HL-60/S4 treated with retinoic acid at 250 ng/mL for 4 days and 3 days (cell line): ENCODE data around the gene SGCA.

Source experiments
- in situ Hi-C: fragments of 300-500 bp; cut with MboI; formaldehyde crosslinking; loops from 2 replicates; pipeline ENCODE4 v1.7.0; 2022; ENCODE audit warnings: low sequenced_read_pairs

Gene SGCA

DNA sequence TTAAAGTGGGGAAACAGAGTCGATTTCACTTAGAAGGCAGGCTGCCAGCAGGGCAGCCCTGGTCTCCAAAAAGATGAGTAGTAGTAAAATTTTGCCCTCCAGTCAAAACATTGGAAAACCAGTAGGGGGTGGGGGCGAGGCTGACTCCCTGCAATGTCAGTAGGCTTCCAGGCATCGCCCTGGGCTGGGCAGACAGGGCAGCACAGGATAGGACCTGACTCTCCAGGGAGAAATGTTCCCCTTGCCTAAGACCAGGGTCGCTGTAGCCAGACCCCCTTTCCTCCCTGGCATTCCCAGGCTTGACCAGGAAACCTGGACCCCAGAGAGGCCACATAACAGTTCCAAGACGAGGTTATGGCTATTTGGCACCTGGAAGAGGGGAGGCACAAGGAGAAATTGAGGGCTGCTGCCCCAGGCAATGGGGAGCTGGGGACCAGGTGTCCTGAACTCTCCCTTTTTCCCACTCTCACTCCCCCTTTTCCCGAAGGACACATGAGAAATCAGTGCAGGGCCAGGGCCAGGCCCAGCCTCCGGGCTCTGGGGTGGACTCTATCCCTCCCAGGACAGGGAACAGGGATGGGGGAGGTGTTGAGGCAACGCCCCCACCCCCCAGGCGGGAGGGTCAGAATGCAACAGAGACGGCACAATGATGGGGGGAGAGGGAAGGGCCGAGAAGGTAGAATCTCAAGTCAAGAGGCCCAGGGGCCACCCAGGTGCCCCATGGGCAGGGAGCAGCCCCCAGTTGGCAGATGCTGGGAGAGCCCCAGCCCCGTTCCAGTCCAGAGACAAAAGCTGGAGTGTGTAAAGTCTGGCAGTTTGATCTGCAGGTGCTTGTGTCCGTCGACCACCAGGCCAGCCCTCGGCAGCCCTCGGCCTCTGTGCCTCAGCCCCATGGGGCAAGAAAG, 31.3 kb upstream of the SGCA start:
- in situ Hi-C loops = no loop called here

DNA sequence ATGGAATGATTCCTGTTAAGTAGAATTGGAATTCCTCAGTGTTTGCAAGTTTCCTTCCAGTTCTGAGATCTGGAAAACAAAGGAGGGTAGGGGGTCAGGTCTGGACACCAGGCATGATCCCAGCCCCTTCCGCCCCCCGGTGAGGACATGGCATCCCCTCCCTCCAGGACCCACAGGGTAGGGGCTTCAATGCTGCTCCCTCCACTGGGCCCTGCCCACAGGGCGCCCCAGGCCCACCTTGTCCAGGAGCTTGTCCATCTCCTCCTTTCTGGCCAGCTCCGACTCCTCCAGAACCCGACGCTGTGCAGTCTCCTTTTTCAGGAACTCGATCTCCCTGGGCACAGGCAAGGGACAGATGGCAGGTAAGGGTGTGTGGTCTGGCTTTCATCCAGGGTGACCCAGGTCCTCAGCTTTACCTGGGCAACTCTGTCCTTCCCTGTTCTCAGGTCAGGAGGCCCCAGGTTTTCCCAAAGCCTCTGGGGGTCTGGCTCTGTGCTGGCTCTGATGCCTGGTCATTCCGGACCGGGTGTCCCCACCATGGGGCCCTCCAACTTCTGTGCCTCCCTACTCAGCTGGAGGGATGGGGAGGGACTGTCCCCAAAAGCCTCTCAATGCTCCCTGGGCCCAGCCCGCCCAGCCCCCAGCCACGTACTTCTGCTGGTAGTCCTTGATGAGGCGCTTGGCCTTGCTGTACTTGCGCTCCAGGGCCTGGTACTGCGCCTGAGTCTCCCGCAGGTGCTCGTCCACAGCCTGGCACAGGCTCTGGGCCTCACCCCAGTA, 30.3 kb upstream of the SGCA start:
- in situ Hi-C loops = no loop called here

DNA sequence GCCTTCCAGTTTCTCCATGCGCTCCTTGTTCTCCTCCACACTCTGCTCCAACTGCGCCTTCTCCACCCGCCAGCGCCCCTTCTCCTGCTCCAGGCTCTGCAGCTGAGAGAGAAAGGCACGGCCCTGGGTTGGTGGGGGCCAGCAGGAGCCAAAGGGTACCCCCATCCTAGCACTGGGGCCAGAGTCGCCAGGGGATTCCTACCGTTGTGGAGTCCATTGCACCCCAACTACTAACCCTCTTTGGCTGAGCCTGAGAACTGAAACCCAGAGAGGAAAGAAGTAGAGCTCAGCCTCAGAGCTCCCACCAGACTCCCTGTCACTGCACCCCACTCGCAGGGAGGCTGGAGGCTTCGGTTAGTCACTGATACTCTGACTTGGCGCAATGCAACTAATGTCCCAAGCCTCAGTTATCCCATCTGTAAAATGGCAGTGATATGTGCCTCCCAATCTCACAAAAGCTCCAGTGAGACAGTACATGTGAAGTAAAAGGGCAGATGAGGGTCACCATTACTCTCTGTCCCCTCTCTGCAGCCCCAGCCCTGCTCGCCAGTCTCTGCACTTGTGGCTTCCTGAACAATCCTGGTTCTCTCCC, 29.6 kb upstream of the SGCA start:
- in situ Hi-C loops = no loop called here

DNA sequence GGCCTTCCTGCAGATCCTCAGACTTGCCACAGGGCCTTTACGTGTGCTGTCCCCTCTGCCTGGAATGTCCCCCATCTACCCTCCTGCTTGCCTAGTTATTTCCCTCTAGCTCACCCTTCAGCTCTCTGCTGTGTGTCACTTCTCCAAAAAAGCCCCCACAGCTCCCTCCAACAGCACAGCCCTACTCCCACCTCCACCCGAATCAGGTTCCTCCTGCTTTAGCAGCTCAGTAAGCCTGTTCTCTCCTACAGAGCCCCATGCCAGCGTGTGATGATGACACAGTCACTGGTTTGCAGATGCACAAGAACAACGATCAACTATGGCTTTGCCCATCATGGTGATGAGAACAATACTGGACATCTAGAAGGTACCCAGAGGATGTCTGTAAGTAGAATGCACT, 28.8 kb upstream of the SGCA start:
- in situ Hi-C loops = no loop called here

DNA sequence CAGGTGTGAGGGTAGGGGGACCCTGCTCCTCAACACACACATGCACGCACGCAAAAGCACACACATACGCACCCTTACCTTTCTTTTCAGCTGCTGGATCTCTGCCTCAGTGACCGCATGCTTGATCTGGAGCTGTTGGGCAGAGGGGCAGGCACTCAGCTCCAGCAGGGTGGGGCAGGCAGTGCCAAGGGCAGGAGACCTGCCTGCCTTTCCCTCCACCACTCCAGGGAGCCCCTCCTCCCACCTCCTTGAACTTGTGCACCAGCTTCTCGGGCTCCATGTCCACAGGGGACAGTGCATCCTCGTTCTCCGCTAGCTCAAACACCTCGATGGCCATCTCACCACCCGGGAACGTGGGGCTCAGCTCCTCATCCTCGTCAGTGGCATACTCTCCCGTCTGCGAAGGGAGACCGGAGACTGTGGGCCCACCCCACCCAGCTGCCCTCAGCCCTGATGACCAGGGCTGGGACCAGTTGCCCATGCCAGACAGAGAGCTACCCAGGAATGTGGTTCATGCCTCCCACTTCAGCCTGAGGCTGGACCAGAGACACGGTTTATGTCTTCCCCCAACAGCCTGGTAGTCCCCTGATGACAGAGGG, 26.5 kb upstream of the SGCA start:
- in situ Hi-C loops = no loop called here

DNA sequence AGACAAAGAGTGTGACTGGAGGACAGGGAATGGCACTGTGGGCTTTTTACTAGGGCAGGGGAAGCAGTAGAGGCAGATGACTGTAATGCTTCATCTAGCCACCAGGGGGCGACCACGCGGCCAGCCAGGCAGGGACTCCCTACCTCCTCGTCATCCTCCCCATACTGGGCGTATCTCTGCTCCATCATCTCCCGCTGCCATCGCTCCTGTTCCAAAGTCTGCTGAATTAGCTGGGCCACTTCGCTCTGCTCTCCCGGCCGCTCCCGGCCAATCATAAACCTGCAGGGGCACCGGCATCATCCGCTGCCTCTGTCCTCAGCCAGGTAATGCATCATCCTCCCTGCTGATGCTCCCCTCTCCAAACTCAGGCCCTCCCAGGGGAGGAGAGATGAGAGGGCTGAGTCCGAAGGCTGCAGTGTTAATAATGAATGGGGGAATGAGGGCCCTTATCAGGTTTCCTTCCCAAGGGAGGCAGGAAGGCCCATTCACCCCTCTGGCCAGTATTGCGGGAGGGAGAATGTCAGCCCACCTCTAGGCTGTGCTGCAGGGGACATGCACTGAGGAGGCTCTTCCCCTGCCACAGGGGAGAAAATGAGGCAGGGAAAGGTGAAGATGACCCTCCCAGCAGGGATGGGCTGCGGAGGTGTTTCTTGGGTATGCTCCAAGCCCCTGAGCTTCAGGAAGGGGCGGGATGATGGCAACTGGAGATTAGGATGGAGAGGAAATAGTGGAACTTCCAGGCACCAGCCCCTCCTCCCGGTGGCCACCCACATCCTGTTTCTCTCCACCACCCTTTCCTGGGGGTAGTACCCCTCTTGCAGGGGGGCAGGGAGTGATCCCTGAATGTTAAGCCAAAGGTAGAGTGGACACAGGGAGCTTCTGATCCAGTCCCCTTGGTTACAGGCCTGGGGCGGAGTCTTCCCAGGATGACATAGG, 25.6 kb upstream of the SGCA start:
- in situ Hi-C loops = no loop called here

DNA sequence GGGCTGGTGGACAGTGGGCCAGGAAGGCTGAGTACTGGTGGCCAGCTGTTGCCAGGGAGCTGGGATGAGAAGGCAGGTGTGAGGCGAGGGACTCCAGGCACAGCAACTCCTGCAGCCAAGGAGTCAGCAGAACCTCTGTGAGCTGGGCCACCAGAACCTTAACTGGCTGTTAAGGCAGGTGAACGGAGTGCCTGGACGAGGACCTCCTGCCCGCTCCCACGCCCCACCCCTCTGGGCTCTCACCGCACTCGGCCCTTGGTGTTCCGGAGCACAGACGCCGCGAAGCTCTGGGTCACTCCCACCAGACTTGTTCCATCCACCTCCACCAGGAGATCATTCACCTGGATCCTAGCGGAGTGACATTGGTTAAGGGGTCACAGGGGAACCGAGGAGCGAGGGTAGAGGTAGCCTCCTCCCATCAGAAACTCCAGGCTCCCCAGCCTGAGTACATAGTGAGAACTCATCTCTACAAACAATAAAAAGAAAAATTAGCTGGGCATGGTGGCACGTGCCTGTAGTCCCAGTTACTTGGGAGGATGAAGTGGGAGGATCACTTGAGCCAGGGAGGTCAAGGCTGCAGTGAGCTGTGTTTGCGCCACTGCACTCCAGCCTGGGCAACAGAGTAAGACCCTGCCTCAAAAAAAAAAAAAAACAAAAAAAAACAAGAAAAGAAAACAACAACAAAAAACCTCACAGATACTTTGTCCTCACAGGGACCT, 24.6 kb upstream of the SGCA start:
- in situ Hi-C loops = no loop called here

DNA sequence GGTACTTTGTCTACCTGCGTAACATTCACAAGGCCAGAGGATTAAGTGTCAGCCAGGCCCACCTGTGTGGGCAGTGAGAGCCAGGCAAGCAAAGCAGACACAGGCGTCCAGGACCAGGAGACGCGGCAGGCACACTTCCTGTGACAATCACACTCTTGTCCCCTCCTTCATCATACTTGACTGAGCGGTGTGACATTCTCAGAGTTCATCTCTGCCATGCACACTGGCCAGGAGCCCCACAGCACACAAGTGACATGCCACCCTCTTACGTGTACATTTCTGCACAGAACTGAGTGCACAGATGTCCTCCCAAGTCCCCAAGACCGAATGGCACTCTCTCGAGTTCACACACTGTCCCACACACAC, 24.1 kb upstream of the SGCA start:
- in situ Hi-C loops = no loop called here

DNA sequence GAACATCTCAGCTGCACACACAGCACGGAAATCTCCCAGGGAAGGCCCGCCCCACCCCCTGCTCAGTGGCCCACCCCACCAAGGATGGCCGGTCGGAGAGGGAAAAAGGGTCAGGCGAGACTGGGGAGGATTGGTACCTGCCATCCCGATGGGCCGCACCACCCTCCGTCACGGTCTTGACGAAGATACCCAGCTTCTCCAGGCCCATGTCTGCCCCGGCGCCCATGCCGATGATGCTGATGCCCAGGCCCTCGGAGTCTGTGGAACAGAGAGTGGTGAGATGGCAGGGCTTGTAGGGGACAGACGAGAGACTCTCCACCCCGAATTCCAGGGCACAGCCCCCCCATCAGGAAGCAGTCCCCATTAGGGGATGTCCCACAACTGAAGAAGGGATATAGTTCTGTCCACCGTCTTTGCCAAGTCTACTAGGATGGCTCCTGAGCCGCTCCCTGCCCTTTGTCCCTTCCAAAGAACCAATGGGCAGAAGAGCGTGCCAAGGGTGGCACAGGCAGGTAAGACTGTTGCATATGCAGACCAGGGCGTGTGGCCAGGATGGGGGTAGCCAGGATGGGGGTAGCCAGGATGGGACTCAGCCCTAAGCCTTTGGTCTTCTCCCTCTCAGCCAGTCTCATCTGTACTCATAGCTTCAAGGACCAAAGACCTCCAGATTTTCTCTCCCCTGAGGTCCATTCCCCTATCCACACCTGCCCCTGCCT, 22.2 kb upstream of the SGCA start:
- in situ Hi-C loops = no loop called here

DNA sequence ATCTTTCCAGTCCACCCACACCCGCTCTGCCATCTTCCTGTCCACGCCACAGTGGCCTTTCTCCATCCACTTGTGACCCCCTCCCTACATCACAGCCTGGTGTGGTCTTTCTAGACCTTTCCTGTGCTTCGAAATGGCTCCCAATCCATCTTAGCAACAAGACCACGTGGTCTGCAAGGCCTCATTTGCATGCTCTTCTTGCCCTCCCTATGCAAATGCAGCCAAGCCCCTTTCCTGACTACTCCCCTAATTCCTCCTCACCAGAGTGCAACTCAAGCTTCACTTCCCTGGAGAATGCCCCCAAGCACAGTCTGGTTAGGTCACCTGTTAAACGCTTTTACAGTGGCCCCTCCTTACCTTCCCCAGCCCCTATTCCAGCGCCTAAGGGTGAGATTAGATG, 21.4 kb upstream of the SGCA start:
- in situ Hi-C loops = no loop called here

DNA sequence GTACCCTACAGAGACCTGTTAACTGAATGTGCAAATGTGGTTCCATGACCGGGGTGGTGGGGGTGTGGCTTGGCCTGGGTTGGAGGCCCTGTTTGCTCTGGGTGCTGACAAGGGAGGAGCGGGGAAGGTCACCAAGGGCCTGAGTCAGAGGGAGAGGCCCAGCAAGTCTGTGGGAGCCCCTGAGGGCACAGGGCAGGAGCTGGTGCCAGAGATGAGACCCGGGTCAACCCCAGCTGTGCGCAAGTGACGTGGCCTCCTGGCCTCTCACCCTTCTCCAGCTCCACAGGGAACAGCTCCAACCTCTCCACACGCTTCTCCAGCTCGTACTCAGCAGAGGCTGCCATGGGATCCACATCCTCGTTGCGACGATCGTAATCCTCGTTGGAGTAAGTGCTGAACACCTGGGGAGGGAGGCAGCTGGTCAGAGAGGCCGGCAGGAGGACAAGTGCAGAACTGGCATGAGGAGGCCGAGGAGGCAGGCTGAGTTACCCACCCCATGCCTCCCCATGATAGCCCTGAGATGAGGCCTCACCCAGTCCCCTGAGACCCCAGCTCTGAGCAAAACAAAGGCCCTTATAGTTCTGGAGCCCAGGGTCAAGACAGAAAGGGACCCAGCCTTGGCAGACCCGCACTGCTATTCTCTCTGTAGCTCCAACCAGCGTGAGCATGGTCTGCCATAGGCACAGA, 20.8 kb upstream of the SGCA start:
- in situ Hi-C loops = no loop called here

DNA sequence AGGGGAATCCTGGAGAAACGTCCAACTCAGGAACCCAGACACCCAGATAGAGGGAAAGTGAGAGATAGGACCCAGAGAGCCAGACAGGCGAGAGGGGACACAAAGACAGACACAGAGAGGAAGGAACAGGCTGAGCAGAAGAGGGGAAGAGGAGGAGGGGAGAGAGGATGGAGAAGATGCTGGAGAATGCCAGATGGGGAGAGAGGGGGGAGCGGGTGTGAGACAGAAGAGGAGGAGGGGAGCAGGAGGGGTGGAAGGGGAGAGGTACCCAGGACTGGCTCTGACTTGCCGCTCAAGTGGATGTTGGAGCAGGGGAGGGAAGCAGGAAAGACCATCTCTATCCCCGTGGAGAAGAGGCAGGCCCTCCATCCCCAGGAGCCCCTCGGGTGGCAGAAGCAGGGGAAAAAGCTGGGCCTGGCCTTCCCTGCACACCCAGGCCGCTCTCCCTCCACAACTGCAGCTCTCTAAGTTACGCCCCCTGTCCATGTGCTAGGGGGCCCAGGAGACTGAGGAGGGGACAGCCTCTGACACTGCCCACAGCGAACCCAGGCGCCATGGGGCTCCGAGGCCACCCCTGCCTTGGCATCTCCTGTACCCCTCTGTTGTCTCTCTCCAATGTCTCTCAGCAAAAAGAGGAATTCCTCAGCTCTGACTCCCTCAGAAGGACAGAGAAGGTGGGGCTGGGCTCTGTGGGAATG, 20.1 kb upstream of the SGCA start:
- in situ Hi-C loops = no loop called here

DNA sequence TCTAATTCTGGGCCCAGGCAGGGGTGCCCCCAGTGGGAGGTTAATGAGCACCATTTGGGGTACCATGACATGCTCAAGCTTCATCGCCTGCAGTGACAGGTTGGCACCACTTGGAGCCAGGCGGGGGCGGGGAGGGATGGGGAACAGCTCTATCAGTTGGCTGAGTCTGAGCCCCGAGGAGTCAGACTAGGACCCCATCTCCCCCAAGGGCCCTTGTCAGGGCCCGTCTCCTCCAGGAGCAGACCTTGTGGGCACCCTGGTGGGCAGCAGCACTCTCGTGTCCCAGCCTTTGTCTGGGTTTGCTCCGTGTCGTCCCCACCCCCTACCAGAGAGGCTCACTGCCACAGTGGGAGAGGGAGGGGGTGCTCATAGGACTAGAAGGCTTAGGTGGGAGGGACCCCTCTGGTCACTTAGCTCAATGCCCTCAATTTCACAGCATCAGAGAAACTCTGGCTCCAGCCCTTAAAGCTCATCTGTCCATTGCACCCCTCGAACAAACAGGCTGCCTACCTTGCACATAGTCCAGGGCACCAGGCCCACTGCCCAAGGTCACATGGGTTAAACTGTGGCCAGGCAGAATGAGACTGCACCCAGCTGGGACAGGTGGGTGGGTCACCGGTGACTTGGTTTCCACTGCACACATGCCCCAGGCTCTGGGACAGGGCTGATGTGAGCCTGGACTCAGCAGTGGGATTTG, 19.4 kb upstream of the SGCA start:
- in situ Hi-C loops = no loop called here

DNA sequence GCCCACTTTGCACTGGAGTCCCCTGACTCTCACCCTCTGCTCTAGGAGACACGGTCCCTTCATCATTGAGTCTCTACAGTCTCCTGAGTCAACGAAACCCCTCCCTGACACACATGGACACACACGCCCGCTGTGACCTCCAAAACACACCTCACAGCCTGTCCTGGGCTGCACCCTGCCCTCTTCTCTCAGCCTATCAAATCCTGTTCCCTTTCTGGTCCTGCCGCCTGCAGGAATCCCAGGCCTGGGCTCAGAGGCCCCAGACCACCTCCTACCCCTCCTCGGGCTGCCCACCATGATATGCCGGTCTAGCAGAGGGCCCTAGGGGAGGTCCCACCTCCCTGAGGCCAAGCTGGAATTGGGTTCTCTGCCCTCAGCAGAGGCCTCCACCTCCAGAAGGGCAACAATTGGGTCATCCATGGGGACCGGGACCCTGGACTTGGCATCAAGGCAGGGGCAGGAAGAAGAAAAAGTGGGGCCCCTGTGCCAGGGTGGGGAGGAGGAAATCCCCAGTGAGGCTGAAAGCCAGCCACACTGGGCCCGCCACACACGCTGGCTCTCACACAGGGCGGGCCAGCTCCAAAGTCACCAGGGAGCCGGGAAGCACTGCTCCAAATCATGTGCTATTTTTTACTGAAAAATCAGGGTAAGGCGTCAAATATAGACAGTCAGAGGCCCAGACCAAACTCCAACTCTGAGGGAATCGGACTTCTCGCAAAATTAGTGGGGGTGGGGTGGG, 18.7 kb upstream of the SGCA start:
- in situ Hi-C loops = no loop called here

DNA sequence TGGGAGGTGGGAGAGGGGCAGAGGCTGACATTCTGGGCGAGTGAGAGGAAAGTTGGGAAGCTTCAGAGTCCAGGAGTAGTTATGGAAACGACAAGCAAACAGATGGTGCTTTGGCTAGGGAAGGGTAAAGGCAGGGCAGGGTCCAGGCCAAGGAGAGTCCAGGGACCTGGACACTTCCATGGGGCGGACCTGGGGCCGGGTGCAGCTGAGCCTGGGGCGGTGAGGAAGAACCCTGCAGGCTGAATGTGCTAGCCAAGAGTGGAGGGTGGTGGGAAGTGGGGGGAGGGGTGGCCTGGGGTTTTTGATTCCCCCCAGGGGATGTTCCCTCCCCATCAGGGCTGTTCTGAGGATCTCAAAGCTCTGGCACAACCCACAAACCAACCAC, 18.0 kb upstream of the SGCA start:
- in situ Hi-C loops = no loop called here

DNA sequence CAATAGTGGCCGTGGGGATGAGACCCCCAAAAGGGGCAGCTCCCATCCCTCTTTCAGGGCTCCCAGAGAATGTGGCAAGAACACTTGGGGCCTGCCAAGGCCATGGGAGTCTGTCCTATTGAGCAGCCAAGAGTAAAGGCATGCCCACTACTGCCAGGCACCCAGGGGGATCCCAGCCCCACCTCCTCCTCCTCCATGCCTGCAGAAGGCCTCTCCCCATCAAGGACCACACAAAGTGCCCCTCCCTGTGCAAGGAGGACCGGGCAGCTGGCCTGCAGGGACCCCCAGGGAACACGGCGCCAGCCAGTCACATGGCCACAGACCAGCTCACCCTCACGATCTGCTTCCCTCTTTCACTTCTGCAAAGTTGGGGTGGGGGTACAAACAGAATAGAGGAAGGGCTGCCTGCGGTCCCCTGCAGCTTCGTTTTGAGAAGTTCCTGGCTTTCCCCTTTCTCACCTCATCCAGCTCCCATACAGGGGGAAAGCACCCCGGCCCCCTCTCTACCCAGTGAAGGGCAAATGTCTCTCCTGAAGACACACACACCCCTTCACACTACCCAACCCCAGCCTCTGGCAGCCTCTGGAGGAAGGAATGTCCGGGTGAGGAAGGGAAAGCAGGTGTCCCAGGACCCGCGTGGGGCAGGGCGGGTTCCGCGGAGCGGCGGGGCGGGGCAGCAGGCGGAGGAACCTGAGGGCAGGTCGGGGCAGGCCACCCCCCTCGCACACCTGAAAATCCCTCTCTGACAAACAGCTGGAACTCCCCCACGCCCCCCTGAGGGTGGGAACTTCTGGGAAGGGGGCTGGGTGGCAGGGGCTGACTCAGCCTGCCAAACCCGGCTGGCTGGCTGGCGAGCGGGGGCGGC, 17.3 kb upstream of the SGCA start:
- in situ Hi-C loops = no loop called here
